NCI-H1092 treated with DMSO at 0.1 percent for 48 hours (cell line): ENCODE data around the gene ANKRD50.

Experiments used
- DNase-seq: peaks from one replicate; lab custom pipeline; 2025; lab: John Stamatoyannopoulos, UW

The ANKRD50 gene, protein sequence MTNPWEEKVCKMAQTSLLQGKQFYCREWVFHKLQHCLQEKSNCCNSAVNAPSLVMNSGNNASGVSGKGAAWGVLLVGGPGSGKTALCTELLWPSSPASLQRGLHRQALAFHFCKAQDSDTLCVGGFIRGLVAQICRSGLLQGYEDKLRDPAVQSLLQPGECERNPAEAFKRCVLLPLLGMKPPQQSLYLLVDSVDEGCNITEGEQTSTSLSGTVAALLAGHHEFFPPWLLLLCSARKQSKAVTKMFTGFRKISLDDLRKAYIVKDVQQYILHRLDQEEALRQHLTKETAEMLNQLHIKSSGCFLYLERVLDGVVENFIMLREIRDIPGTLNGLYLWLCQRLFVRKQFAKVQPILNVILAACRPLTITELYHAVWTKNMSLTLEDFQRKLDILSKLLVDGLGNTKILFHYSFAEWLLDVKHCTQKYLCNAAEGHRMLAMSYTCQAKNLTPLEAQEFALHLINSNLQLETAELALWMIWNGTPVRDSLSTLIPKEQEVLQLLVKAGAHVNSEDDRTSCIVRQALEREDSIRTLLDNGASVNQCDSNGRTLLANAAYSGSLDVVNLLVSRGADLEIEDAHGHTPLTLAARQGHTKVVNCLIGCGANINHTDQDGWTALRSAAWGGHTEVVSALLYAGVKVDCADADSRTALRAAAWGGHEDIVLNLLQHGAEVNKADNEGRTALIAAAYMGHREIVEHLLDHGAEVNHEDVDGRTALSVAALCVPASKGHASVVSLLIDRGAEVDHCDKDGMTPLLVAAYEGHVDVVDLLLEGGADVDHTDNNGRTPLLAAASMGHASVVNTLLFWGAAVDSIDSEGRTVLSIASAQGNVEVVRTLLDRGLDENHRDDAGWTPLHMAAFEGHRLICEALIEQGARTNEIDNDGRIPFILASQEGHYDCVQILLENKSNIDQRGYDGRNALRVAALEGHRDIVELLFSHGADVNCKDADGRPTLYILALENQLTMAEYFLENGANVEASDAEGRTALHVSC (N-terminal part only)

DNA sequence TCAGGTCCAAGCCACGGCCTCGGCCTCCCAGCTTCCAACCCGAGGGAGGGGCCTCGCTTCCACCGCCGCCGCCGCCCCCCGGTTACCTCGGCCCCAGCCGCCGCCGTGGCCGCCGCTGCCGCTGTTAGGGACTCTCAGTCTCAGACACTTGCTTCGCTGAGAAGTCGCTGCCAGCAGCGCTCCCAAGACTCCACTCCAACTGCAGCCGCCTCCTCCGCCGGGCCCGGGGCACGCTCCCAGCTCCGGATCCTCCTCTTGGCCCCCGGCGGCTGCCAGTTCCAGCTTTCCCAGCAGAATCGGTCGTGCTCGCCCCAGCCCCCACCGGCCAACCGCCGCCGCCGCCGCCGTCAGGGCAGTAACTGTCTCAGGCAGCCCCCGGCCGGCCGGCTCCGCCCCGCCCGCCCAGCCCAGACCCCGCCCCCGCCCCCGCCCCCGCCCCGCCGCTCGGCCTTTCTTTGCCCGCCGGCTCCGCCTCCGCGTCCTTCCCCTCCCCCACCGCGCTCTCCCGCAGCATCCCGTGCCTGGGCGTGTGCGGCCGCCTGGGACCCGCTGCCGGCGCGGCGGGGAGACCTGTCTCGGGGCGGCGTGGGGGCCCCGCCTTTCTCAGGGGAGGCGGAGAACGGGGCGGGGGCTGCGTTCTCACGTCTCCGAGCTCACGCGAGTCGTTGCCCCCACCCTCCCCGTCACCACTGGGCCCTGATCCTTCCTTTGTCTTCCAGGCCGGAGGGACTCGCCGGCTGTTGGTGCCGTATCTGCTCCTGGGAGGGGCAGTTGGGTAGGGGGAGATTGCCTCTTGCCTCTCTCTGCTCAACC lies at the start of gene ANKRD50:
ANKRD50 (minus strand) TSS at position 361 of the 813 bp plus-strand sequence. CDS start 2,221 bp downstream, outside the sequence.
- peak; percentile 92 for DNase-seq

DNA sequence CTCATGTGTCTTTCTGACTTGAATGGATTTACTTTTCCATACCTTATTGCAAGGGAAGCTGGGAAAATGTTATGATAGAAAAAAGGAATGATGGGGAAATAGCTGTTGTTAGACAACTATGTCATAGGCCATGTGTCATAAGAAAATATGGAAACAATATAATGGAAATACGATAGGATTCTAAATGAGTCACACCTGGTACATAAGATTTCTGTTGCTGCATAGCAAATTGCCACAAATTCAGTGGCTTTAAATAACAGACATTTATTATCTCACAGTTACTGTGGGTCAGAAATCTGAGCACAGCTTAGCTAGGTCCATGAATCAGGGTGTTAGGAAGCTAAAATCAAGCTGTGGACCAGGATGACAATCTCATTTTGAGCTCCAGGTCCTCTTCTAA lies 44.6 kb upstream of the ANKRD50 start:
- DNase-seq: no peak

DNA sequence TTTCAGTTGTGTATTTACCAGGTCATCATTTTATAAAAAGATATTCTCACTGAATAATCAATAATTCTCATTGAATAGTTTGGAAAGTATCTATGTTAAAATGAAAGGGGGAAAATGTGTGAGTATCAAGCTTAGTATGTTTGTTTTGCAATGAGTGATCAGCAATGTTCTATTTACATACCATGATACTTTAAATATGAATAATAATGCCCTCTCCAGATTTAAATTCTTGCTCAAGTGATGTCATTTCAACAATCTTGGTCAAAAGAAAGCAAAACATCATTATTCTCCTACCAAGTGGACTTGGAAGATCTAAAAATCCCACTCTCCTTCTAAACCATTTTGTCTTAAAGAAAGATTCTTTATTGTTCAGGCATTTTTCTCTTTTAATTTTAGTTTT lies 42.1 kb upstream of the ANKRD50 start:
- no peak for DNase-seq

DNA sequence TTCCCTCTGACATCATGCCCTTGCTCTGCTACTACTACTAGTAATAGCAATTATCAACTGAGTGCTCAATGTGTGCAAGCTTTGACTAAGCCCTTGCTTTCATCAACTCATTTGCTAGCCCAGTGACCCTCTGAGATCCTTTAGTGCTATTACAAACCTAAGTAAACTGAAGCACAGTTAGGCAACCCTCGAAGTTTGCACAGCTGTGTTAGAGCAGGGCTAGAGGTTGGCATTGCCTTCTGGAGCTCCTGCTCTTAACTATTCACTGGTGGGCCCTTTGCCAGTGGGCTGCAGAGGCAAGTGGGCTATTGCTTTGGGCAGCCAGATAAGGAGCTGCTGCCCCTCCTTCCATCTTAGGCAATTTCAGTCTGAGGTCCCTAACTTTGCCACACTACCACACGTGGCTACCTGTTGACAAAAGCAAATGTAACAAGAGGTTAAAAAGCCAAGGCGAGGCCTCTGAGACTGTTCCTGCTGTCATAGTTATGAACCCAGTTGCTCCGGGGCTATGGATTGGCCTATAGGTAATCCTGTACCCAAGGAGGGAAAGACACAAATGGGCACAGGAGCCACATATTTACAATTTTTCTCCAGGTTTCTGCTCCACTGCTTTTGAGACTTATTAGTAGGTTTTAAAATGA lies 41.5 kb upstream of the ANKRD50 start:
- peak; percentile 94 for DNase-seq

DNA sequence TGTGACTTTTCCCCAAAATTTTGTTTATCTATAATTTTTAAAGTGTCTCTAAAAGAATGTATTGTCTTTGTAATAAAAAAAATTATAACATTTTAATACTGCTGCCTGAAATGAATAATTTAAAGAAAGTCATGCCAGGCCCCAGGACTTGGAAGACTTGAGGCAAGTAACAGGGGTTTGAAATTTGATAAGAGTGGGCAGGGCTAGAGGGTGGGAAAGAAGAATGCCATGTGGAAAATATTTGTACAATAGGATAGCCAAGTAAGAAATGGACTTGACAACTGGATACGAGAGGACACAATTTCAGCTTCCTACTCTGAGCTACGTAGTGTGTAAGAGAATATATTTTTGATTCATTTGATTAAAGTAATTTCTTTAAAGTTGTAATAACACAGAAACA lies 36.9 kb upstream of the ANKRD50 start:
- DNase-seq: no peak

DNA sequence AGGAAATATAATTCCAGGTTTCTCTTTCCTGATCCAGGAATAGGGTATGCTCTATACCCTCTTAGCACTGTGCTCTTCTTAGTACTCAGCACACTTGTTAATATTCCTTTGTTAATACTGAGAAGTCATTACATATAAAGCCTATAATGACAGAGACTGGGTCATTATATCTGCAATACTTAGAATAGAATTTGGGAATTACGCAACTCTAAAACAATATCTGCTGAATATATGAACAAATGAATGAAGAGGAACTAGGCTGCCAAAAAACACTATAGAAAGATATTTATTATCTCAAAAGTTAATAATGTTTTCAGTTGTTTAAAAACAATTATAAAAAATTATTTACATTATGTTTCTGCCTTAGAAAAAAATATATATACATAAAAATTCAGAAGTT lies 36.4 kb upstream of the ANKRD50 start:
- no peak for DNase-seq

DNA sequence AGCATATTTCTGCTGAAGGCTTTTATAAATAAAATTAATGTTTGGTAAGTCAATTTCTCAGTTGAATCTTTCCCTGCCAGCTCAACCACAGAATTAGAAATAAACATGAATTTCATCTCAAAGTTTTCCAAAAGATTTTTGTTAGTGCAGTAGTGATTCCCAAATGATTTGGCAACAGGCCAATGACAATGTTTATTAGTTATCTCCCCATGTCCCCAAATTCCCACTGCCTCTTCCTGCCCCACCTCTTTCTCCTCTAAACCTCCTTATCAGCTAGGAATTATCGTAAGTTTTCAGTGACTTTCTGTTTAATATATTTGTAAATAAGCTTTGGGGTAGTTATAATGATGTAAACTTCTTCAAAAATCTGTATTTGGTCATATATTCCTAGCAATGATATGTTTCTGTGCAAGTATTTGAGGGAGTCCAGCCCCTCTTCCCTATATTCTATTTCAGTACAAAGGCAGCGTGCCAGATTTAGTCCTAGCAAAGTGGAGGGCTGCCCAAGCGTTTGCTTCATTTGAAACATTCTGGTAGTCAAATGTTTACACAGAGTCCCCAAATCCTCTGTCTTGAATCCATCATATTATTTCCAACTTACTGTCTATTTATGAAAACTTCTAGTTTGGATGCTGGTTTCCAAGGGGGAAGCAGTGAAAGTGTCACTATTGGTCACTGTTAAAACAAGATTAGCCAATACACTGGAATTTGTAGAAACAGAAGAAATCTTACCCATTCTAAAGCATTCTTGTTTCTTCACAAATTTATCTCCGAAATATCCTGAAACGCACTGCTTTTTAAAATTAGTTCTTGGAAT lies 33.7 kb upstream of the ANKRD50 start:
- DNase-seq: no peak

DNA sequence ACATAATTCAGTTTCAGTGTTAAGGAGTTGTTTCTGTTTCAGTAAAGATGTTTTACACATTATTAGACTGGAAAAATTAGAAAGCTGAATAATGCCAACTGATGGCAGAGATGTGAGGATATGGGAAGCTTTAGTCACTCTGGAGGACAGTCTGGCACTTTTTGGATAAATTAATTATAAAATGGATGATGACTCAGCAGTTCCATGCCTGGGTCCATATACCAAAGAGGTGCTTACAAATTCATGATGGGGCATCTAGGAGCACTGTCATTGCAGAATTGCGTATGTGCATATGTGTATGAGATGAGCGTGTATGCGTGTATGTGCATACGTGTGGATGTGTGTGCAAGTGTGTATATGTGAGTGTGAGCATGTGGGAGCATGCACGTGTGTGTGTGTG lies 31.2 kb upstream of the ANKRD50 start:
- no peak for DNase-seq

DNA sequence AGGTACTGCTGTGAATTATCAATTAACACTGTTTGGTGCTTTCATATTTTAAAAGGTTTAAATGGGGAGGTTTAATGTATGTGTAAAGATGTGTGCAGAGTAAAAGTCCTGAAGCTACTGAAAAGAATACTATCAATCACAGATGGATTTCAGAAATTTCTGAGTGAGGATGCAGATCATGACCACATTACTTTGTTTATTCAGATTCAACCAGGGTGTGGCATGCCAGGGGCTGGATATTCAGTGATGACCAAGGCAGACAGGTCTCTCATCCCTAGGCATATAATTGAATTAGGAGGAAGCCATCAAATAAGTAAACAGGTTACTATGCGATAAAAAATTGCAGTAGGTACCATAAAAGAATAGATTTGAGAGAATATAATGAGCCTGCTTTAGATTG lies 28.0 kb upstream of the ANKRD50 start:
- no peak for DNase-seq

DNA sequence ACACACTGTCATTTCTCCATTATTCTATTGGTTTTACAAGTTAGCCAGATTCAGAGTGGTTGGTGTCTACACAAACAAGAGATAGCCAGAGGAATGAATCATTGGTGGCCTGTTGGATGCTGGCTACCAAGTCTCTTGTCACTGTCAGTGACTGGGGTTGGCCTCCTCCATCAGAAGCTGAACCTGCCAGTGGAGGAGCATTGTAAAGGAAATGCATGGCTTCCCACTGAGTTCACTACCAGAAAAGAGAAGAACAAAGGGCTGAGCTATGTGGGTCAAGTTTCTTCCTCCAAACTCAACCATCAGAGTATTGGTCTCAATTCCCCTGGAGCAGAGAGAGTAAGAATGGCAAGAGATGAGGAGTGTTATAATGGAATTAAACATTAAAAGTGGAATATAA lies 26.5 kb upstream of the ANKRD50 start:
- DNase-seq: no peak

DNA sequence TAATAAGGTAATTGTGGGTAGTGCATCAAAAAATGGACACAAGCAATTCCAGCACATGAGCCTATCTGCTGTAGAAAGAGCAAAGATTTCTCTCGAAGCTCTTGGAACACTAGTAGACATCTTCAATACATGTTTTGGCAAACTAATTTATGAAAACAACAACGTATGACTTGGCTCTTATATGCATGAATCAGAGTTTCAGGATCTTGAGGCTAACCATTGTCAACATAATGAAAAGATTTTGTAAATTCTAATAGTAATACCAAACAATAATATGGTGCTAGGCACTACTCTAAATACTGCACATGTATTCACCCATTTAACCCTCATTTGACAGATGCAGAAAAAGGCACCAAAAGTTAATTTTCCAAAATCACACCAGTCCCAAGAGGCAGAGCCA lies 25.1 kb upstream of the ANKRD50 start:
- DNase-seq: no peak

DNA sequence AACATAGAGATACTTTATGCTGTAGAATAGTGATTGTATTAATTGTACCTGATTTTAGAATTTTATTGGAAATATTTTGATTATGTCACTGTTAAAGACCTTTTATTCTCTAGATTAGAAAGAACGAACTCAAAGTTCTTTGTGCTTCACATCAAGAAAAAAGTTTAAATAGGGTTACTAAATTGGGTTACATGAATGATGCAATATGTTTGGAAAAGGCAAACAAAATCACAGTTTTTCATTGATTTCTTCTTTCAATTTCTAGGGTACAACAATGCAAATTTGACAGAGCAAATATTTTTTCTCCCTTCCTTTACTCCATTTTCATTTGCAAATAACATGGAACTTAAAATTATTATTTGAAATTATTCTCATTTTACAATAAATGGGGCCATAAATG lies 24.0 kb upstream of the ANKRD50 start:
- no peak for DNase-seq

DNA sequence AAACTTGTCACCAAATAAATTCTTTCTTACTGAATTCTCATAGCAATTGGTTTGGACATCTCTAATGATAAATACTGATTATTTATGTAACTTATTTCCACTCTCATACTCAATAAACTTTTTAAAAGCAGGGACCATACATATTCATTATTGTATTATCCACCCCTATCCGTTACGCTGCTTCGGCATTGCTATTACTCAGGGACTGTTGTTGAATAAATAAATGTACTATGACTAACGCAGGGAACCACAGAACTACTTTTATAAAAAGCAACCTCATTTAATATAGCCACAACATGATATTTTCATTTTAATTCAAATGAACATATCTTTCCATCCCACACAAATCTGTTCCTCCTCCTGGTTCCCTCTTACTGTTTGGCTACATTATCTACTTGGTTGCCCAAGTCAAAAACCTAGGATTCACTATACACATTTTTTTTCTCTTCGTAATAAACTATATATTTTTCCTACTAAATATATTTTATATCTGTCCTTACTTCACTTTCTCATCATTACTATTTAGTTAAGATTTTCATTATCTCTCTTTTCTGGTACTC lies 14.9 kb upstream of the ANKRD50 start:
- no peak for DNase-seq

DNA sequence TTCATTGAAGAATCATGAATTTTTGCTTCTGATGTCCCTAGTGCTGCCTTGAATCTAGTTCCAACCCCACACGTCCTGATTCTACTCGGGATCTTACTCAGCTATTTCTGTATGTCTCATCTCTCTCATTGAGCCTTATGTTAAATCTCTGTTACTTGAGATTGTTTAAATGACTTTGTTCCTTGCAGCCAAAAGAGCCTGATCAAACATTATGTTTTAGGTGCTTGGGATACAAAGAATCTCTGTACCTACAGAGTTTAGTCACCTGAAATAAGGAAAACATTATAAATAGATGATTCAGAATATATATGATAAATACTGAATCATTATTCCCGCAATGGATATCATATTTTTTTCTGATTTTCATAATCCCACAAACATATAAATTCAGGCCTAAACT lies 13.7 kb upstream of the ANKRD50 start:
- no peak for DNase-seq

DNA sequence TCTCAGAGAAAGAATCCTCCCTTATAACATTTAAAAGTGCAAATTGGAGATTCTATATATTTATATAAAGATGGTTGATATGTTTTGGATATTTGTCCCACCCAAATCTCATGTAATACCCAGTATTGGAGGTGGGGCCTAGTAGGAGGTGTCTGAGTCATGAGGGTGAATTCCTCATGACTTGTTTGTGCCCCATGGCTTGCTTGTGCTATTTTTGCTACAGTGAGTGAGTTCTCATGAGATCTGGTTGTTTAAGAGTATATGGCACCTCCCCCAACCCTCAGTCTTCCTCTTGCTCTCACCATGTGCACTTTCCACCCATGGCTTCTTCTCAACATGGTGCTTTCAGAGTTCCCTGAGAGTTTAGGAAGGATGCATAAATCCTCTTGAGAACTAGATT lies 9.5 kb upstream of the ANKRD50 start:
- DNase-seq: no peak

DNA sequence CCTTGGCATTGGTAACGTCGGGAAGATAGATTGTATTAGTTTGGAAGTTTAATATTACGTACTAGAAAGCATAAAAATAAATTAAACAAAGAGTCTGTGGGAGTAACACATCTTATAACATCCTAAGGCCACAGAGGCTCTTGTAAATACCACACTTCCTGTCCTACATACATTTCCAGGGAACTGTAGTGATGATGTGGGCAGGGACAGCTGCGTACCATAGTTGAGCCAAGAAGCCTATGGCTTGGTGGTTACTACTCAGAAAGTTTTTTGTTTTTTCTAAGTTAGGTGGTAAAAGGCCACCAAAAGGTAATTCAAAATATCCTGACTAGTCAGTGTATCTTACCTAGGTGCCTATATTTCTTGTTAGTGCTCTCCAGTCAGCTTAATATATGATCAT lies 4.6 kb upstream of the ANKRD50 start:
- DNase-seq: no peak

DNA sequence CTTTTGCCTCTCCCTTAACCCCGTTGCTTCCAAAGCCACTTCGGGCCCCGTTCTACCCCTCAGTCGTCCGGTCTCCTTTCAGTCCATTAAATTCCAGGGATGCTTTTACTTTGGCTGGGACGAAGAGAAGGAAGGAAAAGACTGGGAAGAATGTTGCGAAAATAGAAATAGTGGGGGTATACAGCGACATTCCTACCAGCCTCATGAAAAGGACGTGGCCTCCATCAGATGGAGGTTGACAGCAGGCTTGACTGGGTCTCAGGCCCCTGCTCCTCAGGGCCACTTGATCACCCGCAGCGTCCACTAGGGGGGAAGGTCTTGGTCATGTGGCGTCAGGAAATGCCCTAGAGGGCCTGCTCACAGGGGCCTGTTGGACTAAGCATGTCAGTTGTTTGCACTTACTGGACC lies 657 bp upstream of the ANKRD50 start:
- peak; percentile 79 for DNase-seq

DNA sequence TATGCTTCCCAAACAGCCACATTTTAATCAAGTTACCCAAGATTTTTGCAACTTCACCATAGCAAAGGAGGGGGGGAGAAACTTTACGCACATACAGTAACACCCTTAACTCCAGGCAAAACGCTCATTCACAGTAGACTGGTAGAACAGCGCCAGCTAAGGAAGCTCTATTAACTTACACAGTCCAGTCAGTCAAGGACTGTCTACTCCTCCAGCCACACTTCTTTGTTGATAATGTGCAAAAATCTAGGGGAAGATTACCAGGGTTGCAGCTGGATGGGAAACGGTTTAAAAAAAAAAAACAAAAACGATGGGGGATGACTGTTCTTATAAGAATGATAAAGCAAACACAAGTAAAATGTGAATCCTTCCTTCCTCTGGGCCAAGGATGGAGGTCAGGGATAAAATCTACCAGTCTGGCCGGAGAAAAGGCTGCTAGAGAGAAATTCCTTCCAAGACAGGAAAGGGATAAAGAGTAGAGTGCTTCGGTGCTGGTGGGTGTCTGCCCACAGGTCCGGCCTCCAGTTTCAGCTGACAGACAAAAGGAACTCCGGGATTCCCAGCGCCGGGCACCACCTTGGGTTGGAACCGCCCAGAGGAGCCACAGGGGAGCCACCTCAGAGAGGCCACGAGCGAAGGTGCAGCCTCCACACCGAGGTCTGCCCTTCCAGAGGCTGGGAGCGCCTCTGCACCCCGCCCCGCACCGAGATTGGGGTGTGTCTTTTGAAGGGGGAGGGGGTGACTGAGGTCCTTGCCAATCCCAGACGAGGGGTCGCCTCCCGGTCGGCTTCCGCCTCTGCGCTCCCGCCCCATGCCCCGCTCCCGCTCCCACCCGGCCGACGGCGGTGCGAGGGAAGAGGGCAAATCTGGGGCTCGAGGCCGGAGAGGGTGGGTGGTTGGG lies 811 bp downstream of the ANKRD50 start:
- peak; percentile 68 for DNase-seq

DNA sequence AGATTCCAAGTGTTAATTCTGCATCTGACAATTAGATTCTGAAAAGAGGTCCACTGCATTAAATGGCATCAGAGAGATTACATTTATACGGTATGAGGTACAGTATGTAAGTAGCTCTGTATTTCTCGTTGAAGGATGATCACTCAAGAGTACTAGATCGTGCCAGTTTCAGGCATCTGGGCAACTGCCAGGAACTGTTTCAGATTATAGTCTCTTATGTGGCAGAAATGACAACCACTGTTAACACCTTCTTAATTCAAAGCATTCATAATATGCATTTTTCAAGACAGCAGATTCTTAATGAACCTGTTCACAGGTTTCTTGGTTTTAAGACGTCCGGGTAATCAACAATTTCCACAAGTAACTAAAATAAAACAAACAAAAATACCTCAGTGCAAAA lies 1.6 kb downstream of the ANKRD50 start:
- DNase-seq: peak; percentile 9
